Body of pancreas (tissue), 4 donors: Measurements from ENCODE around the gene CEP170.

Experiments
- POLR2A ChIP-seq, 3 donors: fragments of 450-650 bp; IDR thresholded peaks; one replicate each; pipeline ENCODE4 v1.6.1; 2016; ENCODE audit warnings: antibody characterized with exemption in 3 of 3, mild to moderate bottlenecking in 2 of 3
- TF ChIP-seq, protein P1 (sequence below), 7 experiments: fragments of 450-650 bp in 4 of 7; fragments of 200-600 bp in 3 of 7; sonication (generic) in 3 of 7; IDR thresholded peaks; one replicate each; pipeline ENCODE4 v1.5.1; 2016 to 2019; ENCODE audit warnings: antibody characterized with exemption in 7 of 7

DNA sequence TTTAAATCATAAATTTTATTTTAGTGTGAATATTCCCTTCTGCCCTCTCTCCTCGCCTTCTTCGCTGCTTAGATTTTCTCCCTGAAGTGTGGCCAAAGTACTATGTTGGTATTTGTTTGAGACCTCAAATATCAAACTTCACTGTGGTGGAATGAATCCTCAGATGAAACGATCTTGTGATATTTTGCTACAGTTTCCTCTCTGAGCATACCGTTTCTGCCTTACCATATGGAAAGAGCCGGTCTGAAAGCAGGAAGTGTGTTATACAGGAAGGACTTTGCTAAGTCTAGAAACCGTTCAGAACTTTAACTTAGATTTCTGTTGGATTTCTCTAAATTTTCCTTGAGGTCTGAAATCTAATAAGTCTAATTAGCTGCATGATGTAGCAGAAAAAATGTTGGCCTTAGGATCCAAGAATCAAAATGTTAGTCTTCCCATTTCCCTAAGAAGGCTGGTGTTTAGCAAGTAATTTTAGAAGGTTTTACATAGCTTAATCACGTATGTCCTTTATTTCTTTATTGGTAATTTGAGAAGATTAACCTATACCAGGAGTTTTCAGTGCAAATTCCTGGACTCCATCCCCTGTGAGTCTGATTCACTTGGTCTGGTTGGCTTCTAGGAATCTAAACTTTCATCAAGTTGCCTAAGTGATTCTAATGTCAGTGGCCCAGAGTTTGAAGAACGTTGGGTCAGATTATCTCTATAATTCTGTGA, 31.5 kb upstream of the CEP170 start:
- TF ChIP-seq, protein P1, sequence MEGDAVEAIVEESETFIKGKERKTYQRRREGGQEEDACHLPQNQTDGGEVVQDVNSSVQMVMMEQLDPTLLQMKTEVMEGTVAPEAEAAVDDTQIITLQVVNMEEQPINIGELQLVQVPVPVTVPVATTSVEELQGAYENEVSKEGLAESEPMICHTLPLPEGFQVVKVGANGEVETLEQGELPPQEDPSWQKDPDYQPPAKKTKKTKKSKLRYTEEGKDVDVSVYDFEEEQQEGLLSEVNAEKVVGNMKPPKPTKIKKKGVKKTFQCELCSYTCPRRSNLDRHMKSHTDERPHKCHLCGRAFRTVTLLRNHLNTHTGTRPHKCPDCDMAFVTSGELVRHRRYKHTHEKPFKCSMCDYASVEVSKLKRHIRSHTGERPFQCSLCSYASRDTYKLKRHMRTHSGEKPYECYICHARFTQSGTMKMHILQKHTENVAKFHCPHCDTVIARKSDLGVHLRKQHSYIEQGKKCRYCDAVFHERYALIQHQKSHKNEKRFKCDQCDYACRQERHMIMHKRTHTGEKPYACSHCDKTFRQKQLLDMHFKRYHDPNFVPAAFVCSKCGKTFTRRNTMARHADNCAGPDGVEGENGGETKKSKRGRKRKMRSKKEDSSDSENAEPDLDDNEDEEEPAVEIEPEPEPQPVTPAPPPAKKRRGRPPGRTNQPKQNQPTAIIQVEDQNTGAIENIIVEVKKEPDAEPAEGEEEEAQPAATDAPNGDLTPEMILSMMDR (IDR thresholded peaks at IDR 0.05), result no peak
- no peak for TF ChIP-seq POLR2A (IDR thresholded peaks at IDR 0.05)
